GM21737 (cell line): ENCODE results near the gene SERGEF.

Experiments used
- ATAC-seq: cut with Tn5 transposase; IDR thresholded peaks from one replicate; pipeline ENCODE4 v1.9.1; 2021; ENCODE audit warnings: mild to moderate bottlenecking, moderate library complexity; ENCODE audit not compliant: unreplicated experiment

SERGEF gene

DNA sequence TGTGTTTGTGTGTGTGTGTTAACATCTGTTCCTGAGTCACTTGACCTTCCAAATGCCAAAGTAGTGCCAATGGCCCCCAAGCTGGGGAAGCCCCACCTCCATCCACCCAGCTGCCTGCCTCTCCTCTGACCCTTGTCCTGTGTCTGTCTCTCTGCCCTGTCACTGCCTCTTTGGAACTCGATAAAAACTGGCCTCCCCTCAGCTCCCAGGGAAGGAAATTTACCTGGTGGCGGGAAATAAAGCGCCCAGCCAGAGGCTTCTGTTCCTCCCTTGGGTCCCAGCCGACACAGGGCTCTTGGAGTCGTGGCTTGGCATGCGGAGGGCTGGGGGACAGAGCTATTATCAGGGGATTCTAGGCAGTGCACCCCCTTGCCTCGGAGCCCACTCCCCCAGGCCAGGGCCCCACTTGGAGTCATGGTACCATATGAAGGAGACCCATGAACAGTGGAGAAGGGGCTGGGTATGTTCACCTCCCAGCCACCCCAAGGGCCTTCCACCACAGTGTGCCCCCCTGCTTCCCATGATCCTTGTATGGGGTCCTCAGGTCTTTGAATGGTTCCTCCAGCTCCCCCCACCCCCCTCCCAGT is 272.1 kb downstream of the SERGEF start:
- ATAC-seq = no peak

DNA sequence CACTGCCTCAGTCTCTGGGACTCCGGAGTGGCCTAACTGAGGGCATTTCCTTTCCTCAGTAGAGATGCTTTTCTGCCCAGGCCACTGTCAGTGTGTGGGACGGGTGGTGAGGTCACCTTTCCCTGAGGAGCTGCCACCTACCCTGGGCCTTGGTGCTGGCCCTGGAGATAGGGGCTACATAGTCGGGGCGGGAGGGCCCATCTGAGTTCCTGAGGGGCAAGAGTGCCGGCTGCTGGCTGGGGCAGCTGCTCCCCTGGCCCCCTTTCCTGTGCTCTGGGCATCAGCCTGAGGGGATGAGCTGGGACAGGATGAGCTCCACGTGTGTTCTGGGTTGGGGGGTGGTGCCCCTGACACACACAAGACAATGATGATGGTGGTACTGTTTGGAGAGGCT is 272.9 kb downstream of the SERGEF start:
- no peak for ATAC-seq

DNA sequence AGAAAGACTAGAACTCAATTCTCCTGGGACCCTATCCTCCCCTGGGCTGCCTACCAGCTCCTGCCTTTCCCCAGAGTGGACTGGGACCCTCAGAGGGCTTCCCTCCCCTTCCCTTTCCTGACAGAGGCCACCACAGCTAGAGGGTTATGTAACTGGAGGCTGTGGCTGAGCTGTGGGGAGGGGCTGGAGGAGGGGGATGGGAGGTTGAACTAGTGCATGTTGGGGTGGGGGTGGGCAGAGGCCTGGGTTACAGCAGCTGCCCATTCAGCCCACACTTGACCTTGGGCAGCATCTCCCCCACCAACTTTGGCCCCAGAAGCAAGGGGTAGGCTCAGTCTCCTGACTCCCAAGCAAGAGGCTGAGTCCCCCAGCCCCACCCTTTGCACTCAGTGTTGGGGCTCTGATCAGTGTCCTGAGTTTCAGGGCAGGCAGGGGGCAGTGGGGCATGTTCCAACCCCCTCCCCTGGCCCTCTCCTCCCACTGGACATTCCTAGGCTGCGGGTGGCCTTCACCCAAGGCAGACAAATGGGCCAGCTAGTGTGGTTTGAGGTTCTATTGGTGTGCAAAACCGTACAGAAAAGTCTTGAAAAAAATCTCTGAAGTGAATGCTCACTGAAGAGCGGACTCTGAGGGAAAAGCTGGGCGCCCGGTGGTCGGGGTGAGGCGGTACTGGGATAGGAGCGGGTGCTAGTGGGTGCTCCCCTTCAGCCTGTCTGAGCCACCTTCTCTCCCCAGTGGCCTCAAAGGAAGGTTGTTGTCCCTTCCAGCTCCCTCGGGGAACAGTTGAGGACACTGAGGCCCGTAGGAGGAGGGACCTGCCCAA is 274.5 kb downstream of the SERGEF start:
- no peak for ATAC-seq
